PC-9 (cell line): Measurements from ENCODE around the gene CAPN5. TPM values are rescaled to one million over a fixed set of nuclear protein-coding genes. Genes with fewer than 3 reads are reported as not detected.

Experiments used
- BruUV-seq: library from RNA; stranded (reverse); fragments of 400-500 nt; replicated peaks from 2 replicates; lab custom pipeline; 2021; lab: Mats Ljungman, UMichigan
- CTCF ChIA-PET: fragments of 300-600 bp; sonication (Branson Sonifier 250); formaldehyde crosslinking; loops from one replicate; lab custom pipeline; 2022; ENCODE audit warnings: antibody characterized with exemption; lab: Charles Lee
- POLR2A ChIA-PET: fragments of 300-600 bp; sonication (Branson Sonifier 250); formaldehyde crosslinking; loops from one replicate; lab custom pipeline; 2022; ENCODE audit warnings: antibody characterized with exemption; ENCODE audit not compliant: unreplicated experiment; lab: Charles Lee
- DNase-seq, 2 experiments: peaks; one replicate each; pipeline versions ENCODE4 v3.0.0 to v3.0.0-alpha.2; 2015 to 2022; ENCODE audit warnings: mixed read lengths in 1 of 2
- H2AFZ ChIP-seq: fragments of 200-600 bp; sonication (generic); 2 replicates; pipeline ENCODE4 v1.8.1; 2017; ENCODE audit warnings: antibody characterized with exemption
- H3F3A ChIP-seq: fragments of 200-600 bp; sonication (generic); 2 replicates; pipeline ENCODE4 v1.8.1; 2017; ENCODE audit warnings: antibody characterized with exemption, mild to moderate bottlenecking, low read depth; ENCODE audit not compliant: insufficient read depth
- H3K27ac ChIP-seq: fragments of 200-600 bp; sonication (generic); 2 replicates; pipeline ENCODE4 v1.6.1; 2016; ENCODE audit warnings: mixed run types
- H3K27me3 ChIP-seq: fragments of 200-600 bp; sonication (generic); 2 replicates; pipeline ENCODE4 v1.6.1; 2016; ENCODE audit warnings: low read depth, mixed run types; ENCODE audit not compliant: insufficient read depth
- H3K36me3 ChIP-seq: fragments of 200-600 bp; sonication (generic); 2 replicates; pipeline ENCODE4 v1.6.1; 2016; ENCODE audit warnings: low read depth, mixed run types
- H3K4me1 ChIP-seq: fragments of 200-600 bp; sonication (generic); replicated peaks from 2 replicates; pipeline ENCODE4 v1.6.1; 2016; ENCODE audit warnings: mixed run types; ENCODE audit not compliant: insufficient read depth
- H3K4me2 ChIP-seq: fragments of 200-600 bp; sonication (generic); 2 replicates; pipeline ENCODE4 v1.6.1; 2017; ENCODE audit warnings: mixed run types
- H3K4me3 ChIP-seq: fragments of 200-600 bp; sonication (generic); 2 replicates; pipeline ENCODE4 v1.6.1; 2016; ENCODE audit warnings: mixed run types
- H3K79me2 ChIP-seq: fragments of 200-600 bp; sonication (generic); 2 replicates; pipeline ENCODE4 v1.6.1; 2017; ENCODE audit warnings: low read depth, mixed run types
- H3K9me2 ChIP-seq: fragments of 200-600 bp; sonication (generic); 2 replicates; pipeline ENCODE4 v1.8.1; 2017; ENCODE audit warnings: mild to moderate bottlenecking; ENCODE audit not compliant: insufficient read depth
- H3K9me3 ChIP-seq: fragments of 200-600 bp; sonication (generic); 2 replicates; pipeline ENCODE4 v1.8.1; 2016; ENCODE audit warnings: low read depth; ENCODE audit not compliant: insufficient read depth
- H4K20me1 ChIP-seq: fragments of 200-600 bp; sonication (generic); 2 replicates; pipeline ENCODE4 v1.8.1; 2017; ENCODE audit not compliant: insufficient read depth
- CTCF ChIP-seq: fragments of 200-600 bp; sonication (generic); conservative IDR thresholded peaks from 2 replicates; pipeline ENCODE4 v1.6.1; 2017; ENCODE audit warnings: mixed run types, antibody characterized with exemption, mild to moderate bottlenecking, moderate library complexity
- EZH2 ChIP-seq: fragments of 200-600 bp; sonication (generic); IDR thresholded peaks from 2 replicates; pipeline ENCODE4 v1.8.0; 2017; ENCODE audit warnings: antibody characterized with exemption, low read depth
- intact Hi-C: fragments of 100-400 bp; cut with micrococcal nuclease; formaldehyde crosslinking; loops from one replicate; pipeline ENCODE4 v1.10.0; 2022; ENCODE audit not compliant: unreplicated experiment
- total RNA-seq: library from RNA; stranded (reverse); gene quantifications from 2 replicates; pipeline ENCODE4 v1.2.3, GENCODE V29; 2021

Gene CAPN5
- total RNA-seq, 1 experiment from 2014 or later = 9.9 TPM

- Histone ChIP-seq H3K9me3 (peaks cover 4% of the 10 kb centered on the region; the same call in 1 of the 2 replicates), H3K79me2 (no peaks in the 10 kb centered on the region), H3K36me3 (no peaks in the 10 kb centered on the region), H3K4me1 (peaks cover 5% of the 10 kb centered on the region), H3F3A (no peaks in the 10 kb centered on the region), H4K20me1 (no peaks in the 10 kb centered on the region), H2AFZ (no peak overlapping the region), H3K27ac (no peak overlapping the region), H3K4me2 (no peak overlapping the region), H3K4me3 (no peak overlapping the region), H3K27me3 (no peaks in the 10 kb centered on the region), H3K9me2 (no peaks in the 10 kb centered on the region)
- TF ChIP-seq EZH2 = no peak
- TF ChIP-seq CTCF = no peak
- CTCF ChIA-PET = interaction anchor here (0.6 kb wide), 1 partner anchor 9 kb away, joined by 3 read pairs; no protein-coding TSS in a partner anchor
- no peak for DNase-seq
- POLR2A ChIA-PET = no interaction called here
- intact Hi-C loops = no loop called here
- BruUV-seq = no TSS peak
Observed at GRCh38 chr11:77081976-77082836, 15.4 kb downstream of the CAPN5 start.

GRCh38 chr11:77082838-77083565, 16.2 kb downstream of the CAPN5 start:
- no peaks in the 10 kb centered on the region for H4K20me1 ChIP-seq
- ChIA-PET POLR2A (no interaction called here), CTCF (interaction anchor here (0.6 kb wide), 1 partner anchor 10 kb away, joined by 3 read pairs; no protein-coding TSS in a partner anchor)
- BruUV-seq = no TSS peak
- no peaks in the 10 kb centered on the region for H3F3A ChIP-seq
- no peak overlapping the region for H2AFZ ChIP-seq
- H3K9me2 ChIP-seq = no peaks in the 10 kb centered on the region
- intact Hi-C loops = no loop called here
- H3K4me2 ChIP-seq = no peak overlapping the region
- peaks cover 4% of the 10 kb centered on the region; the same call in 1 of the 2 replicates for H3K9me3 ChIP-seq
- peaks cover 13% of the 10 kb centered on the region for H3K4me1 ChIP-seq
- no peak overlapping the region for H3K27ac ChIP-seq
- H3K36me3 ChIP-seq = no peaks in the 10 kb centered on the region
- TF ChIP-seq CTCF = no peak
- TF ChIP-seq EZH2 = no peak
- H3K4me3 ChIP-seq = no peak overlapping the region
- no peak for DNase-seq
- no peaks in the 10 kb centered on the region for H3K27me3 ChIP-seq
- H3K79me2 ChIP-seq = no peaks in the 10 kb centered on the region

GRCh38 chr11:77083566-77084245, 16.9 kb downstream of the CAPN5 start:
- Histone ChIP-seq H3K9me2 (no peaks in the 10 kb centered on the region), H3K79me2 (no peaks in the 10 kb centered on the region), H3F3A (peaks cover 5% of the 10 kb centered on the region; the same call in 1 of the 2 replicates), H2AFZ (no peak overlapping the region), H3K36me3 (no peaks in the 10 kb centered on the region), H3K27ac (no peak overlapping the region), H3K9me3 (no peaks in the 10 kb centered on the region), H3K4me2 (no peak overlapping the region), H3K27me3 (no peaks in the 10 kb centered on the region), H3K4me1 (peaks cover 20% of the 10 kb centered on the region), H3K4me3 (no peak overlapping the region), H4K20me1 (no peaks in the 10 kb centered on the region)
- no TSS peak for BruUV-seq
- TF ChIP-seq CTCF (no peak), EZH2 (no peak)
- ChIA-PET CTCF (no interaction called here), POLR2A (no interaction called here)
- intact Hi-C loops = no loop called here
- no peak for DNase-seq
